Kidney epithelial cell (primary cell): Measurements from ENCODE around the gene PSD2. TPM values are rescaled to one million over a fixed set of nuclear protein-coding genes. Genes with fewer than 3 reads are reported as not detected.

ENCODE experiments used
- DNase-seq: peaks from one replicate; pipeline ENCODE4 v3.0.0-alpha.2; 2010; ENCODE audit warnings: low read depth
- H3K27me3 ChIP-seq: 2 replicates; pipeline ENCODE4 v1.6.0; 2011; ENCODE audit warnings: low read length; ENCODE audit not compliant: control insufficient read depth, insufficient read depth
- H3K36me3 ChIP-seq: 2 replicates; pipeline ENCODE4 v1.5.1; 2011; ENCODE audit warnings: low read length; ENCODE audit not compliant: control insufficient read depth, insufficient read depth
- H3K4me3 ChIP-seq: 2 replicates; pipeline ENCODE4 v1.5.1; 2011; ENCODE audit warnings: low read depth, mild to moderate bottlenecking, control low read depth, low read length
- total RNA-seq: library from RNA; depleted of rRNA; stranded (reverse); fragments of >200 nt; gene quantifications from 2 replicates; pipeline ENCODE4 v1.2.3, GENCODE V29; 2015
- TF ChIP-seq, protein P1 (sequence below): IDR thresholded peaks from 2 replicates; pipeline ENCODE4 v1.5.1; 2011; ENCODE audit warnings: mild to moderate bottlenecking, moderate library complexity, low read length, control low read depth, inconsistent platforms; ENCODE audit not compliant: insufficient read depth, poor library complexity, severe bottlenecking

PSD2 gene
- total RNA-seq, 1 donor from 2014 or later: 0.13 TPM

GRCh38 chr5:139798883-139799282 is 3.3 kb downstream of the PSD2 start:
- no peak for DNase-seq
- H3K36me3 ChIP-seq: no peaks in the 10 kb centered on the region
- H3K4me3 ChIP-seq: no peak overlapping the region
- TF ChIP-seq, protein P1, sequence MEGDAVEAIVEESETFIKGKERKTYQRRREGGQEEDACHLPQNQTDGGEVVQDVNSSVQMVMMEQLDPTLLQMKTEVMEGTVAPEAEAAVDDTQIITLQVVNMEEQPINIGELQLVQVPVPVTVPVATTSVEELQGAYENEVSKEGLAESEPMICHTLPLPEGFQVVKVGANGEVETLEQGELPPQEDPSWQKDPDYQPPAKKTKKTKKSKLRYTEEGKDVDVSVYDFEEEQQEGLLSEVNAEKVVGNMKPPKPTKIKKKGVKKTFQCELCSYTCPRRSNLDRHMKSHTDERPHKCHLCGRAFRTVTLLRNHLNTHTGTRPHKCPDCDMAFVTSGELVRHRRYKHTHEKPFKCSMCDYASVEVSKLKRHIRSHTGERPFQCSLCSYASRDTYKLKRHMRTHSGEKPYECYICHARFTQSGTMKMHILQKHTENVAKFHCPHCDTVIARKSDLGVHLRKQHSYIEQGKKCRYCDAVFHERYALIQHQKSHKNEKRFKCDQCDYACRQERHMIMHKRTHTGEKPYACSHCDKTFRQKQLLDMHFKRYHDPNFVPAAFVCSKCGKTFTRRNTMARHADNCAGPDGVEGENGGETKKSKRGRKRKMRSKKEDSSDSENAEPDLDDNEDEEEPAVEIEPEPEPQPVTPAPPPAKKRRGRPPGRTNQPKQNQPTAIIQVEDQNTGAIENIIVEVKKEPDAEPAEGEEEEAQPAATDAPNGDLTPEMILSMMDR: no peak
- H3K27me3 ChIP-seq: peaks cover 72% of the 10 kb centered on the region

- Histone ChIP-seq H3K36me3 (no peaks in the 10 kb centered on the region), H3K4me3 (no peak overlapping the region), H3K27me3 (peaks cover 67% of the 10 kb centered on the region)
- DNase-seq: no peak
- TF ChIP-seq, protein P1: no peak
Observed at GRCh38 chr5:139799359-139799758, 3.8 kb downstream of the PSD2 start.

DNA sequence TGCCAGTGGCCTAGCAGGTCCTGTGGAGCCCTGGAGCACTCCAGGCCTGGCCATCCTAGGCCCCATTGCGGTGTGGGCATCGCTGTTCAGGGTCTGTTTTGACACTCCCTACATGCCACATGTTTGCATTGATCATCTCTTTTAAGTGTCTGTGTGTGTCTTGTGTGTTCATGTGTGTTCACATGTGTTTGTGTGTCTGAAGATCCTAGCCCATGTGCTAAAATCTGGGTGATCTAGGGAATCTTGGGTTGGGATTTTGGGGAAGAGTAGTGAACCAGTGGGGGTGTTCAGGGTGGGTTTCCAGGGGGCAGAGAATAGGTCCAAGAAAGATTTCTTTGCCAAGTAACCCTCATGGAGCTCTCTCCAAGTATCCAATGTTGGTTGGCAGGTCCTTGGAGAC is 8.4 kb downstream of the PSD2 start:
- Histone ChIP-seq H3K36me3 (no peaks in the 10 kb centered on the region), H3K27me3 (peaks cover 32% of the 10 kb centered on the region), H3K4me3 (no peak overlapping the region)
- TF ChIP-seq, protein P1: no peak
- DNase-seq: no peak

DNA sequence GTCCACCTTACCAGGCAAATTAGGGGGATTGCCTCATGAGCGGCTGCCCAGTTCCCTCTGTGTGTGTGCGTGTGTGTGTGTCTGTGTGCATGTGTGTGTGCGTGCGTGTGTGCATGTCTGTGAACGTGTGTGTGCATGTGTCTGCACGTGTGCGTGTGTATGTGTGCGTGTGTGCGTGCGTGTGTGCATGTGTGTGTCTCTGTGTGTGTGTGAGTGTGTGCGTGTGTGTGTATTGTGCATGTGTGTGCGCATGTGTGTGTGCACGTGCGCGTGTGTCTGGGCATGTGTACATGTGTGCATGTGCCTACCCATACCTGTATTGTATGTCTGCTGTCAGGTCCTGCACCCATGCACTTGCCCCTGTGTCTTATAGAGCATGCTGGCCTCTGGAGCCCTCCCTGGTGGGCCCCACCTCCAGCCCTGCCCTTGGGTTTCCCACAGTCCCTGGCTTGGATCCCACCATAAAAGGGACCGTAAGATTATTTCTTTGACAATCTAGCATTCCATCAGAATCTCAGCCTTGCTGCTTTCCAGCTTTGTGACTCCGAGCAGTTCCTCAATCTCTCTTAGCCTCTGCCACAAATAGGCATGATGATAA is 9.3 kb downstream of the PSD2 start:
- Histone ChIP-seq H3K4me3 (no peak overlapping the region), H3K36me3 (no peaks in the 10 kb centered on the region), H3K27me3 (peaks cover 29% of the 10 kb centered on the region)
- TF ChIP-seq, protein P1: no peak
- no peak for DNase-seq

DNA sequence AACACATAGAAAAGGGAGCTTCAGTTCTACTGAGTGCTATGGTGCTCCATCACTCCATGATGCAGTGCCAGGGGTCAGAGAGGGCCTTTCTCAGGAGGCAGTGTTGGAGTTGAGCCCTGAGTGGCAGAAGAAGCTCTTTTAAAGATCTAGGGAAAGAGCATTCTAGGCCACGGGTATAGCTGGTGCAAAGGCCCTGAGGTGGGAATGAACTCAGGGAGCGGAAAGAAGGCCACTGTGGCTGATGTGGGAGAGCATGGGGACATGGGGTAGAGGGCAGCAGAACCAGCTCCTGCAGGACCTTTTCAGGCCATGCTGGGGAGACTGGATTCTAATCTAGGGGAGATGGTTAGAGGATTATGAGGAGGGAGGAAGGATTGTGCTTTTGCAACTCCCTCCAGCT is 9.9 kb downstream of the PSD2 start:
- Histone ChIP-seq H3K27me3 (peaks cover 27% of the 10 kb centered on the region), H3K4me3 (no peak overlapping the region), H3K36me3 (no peaks in the 10 kb centered on the region)
- TF ChIP-seq, protein P1: no peak
- DNase-seq: no peak

- Histone ChIP-seq H3K27me3 (peaks cover 25% of the 10 kb centered on the region), H3K4me3 (no peak overlapping the region), H3K36me3 (no peaks in the 10 kb centered on the region)
- TF ChIP-seq, protein P1: no peak
- no peak for DNase-seq
Observed at GRCh38 chr5:139806111-139806510, 10.5 kb downstream of the PSD2 start.
